Lower leg skin (tissue), 4 donors: ENCODE data around the gene ZFYVE27. TPM values are rescaled to one million over a fixed set of nuclear protein-coding genes. Genes with fewer than 3 reads are reported as not detected.
A peak's percentile ranks its signal among the peaks of the same experiment; 100 is the strongest.
"Not testable (repeated sequence)": the region's sequence is repeated elsewhere in the genome, so short reads cannot be mapped to it uniquely, and the experiment has no call there.

Source experiments
- DNase-seq, 2 donors: peaks; one replicate each; pipeline ENCODE4 v3.0.0-alpha.2; 2019; ENCODE audit warnings: low spot score in 2 of 2
- H3K4me3 ChIP-seq: fragments of 200-600 bp; sonication (generic); 2 replicates; pipeline ENCODE4 v1.5.1; 2017; ENCODE audit warnings: mild to moderate bottlenecking, low read depth; ENCODE audit not compliant: poor library complexity, severe bottlenecking
- CTCF ChIP-seq, 3 donors: fragments of 450-650 bp; IDR thresholded peaks; one replicate each; pipeline ENCODE4 v1.5.1; 2016; ENCODE audit warnings: antibody characterized with exemption in 3 of 3, mild to moderate bottlenecking in 3 of 3, moderate library complexity in 2 of 3
- POLR2A ChIP-seq, 2 donors: fragments of 450-650 bp; IDR thresholded peaks; one replicate each; pipeline ENCODE4 v1.6.1; 2016 to 2017; ENCODE audit warnings: antibody characterized with exemption in 2 of 2, mild to moderate bottlenecking in 1 of 2, moderate library complexity in 1 of 2
- WGBS, 2 donors: methylation state at CpG; one replicate each; pipeline ENCODE4 v1.1.5; 2018; 5-methylcytosine and 5-hydroxymethylcytosine counted together
- intact Hi-C: fragments of 100-400 bp; cut with DNase I; formaldehyde crosslinking; loops from one replicate; pipeline ENCODE4 v1.15.0; 2023; ENCODE audit warnings: low total_unique reads
- total RNA-seq, 4 donors: library from RNA; depleted of rRNA; stranded (reverse); fragments of >200 nt; gene quantifications; one replicate each; pipeline ENCODE4 v1.1.0, GENCODE V29; 2016

ZFYVE27 gene
- 10 to 100 TPM; 18.7 to 35.0 (median 21.4) TPM for total RNA-seq

DNA sequence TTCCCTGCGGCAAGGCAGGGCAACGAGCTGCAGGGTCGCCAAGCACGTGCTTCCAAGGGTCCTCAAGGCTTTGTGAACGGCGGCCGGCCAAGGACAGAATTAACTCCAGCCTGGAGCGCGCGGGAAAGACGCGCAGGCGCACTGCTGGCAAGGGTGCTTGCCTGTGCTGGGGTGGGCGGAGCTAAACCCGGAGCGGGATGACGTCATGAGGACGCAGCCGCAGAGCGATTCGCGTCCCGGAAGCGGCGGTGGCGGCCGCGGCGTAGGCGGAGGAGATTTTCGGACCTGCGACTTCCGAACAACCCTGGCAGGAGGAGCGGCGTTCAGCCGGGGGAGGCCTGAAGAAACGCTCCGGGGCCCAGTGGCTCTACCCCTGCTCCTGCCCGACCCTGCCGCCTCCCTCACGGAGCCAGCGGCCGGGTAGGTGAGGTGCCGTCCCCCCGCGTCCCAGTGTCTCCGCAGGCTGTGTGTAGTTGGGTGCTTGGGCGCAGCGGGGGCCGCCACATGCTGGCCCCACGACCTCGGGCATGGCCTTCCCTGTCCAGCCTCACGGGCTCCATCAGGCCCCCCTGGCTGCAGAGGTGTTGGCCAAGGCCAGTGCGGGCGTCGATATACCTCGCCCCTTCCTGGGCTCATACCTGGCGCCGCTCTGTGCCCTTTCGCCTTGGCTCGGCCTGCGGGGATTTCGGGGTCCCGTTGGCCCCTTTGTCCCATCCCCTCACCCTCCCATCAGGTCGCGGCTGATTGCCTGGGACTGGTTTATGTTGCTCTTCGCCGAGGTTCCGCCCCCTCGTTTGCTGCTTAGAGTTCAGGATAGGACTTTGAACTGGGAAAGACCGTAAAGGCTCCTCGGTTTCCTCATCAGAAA, at the start of gene ZFYVE27:
ZFYVE27 (plus strand) TSS at position 227 of the 868 bp plus-strand sequence. CDS start 1,350 bp downstream, outside the sequence.
- peak in 1 of 2 donors; percentile 92 for TF ChIP-seq POLR2A (IDR thresholded peaks at IDR 0.05)
- no peak for TF ChIP-seq CTCF (IDR thresholded peaks at IDR 0.05)
- intact Hi-C loops, result no loop called here
- peak; percentile 93 to 99 for DNase-seq
- WGBS, 2 donors, result 0 to 1% methylated on average over 41 to 59 of the region's 72 CpGs
- H3K4me3 ChIP-seq, result peak within 1 kb of the TSS; percentile 91

- intact Hi-C loops, result no loop called here
- 37 to 51% methylated on average over 14 of the region's 14 CpGs for WGBS, 2 donors
These were observed 48.8 kb upstream of the ZFYVE27 start for GRCh38 chr10:97687785-97688781.

DNA sequence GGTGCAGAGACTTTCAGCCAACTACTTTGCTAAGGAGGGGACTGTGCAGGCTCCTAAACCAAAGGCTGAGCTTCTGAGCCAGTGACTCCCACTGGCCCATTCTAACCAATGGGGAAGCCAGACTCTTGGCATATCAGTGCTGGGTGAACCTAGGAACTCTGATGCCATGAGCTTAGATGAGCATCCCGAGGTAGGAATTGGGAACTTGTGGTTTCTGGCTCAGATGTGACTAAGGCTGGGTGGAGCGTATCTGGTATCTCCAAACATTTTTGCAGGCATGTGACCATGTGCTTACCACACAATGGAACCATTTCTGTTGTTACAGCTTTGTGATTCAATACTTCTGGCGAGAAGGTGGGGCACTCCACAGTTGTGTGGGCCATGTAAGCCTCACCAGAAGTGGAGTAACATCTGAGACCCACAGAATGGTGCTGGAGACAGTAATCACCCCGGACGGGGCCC, 47.3 kb upstream of the ZFYVE27 start:
- TF ChIP-seq POLR2A (IDR thresholded peaks at IDR 0.05) (no peak), CTCF (IDR thresholded peaks at IDR 0.05) (no peak)
- 39 to 43% methylated on average over 5 of the region's 5 CpGs for WGBS, 2 donors
- intact Hi-C loops, result no loop called here
- H3K4me3 ChIP-seq, result no peak overlapping the region
- DNase-seq, result peak; percentile 90 to 92

More at GRCh38 chr10:97687785-97688781, 48.8 kb upstream of the ZFYVE27 start:
- DNase-seq, result peak in 1 of 2 donors; percentile 46
- no peak for TF ChIP-seq POLR2A (IDR thresholded peaks at IDR 0.05)
- TF ChIP-seq CTCF (IDR thresholded peaks at IDR 0.05), result no peak
- H3K4me3 ChIP-seq, result no peak overlapping the region

DNA sequence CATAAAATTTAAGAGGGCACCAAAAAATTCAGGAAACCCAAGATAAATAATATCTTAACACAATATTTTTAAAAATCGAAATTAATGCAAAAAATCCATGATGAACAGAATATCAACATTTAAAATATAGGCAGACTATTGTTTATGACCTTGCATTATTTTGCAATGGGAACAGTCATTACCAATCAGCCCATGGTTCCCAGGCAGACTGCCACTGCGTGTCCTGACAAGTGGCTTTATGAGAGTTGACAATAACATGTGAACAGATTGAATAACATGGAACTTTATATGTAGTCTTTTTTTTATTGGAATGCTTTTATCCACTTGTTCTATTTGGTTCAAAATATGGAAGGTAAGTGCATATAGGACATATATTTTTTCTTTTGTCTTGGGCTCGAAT, 46.8 kb upstream of the ZFYVE27 start:
- peak in 1 of 2 donors; percentile 68 for DNase-seq
- no peak for TF ChIP-seq POLR2A (IDR thresholded peaks at IDR 0.05)
- TF ChIP-seq CTCF (IDR thresholded peaks at IDR 0.05), result no peak
- 52 to 68% methylated on average over 3 of the region's 3 CpGs for WGBS, 2 donors
- H3K4me3 ChIP-seq, result no peak overlapping the region
- intact Hi-C loops, result no loop called here

DNA sequence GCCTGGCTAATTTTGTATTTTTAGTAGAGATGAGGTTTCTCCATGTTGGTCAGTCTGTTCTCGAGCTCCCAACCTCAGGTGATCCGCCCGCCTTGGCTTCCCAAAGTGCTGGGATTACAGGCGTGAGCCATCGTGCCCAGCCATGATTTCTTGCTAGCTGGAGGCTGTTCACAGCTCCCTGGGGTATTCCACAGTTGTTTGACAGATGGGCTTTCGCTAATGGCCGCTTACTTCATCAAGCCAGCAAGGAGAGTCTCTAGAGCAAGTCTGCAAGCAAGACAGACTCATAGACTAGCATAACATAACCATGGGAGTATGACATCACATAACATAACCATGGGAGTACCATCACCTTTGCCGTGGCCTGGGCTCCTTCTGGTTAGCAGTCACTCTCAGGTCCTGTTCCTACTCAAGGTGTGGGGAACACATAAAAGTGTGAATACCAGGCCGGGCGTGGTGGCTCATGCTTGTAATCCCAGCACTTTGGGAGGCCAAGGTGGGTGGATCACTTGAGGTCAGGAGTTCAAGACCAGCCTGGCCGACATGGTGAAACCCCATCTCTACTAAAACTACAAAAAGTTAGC, 38.8 kb upstream of the ZFYVE27 start:
- WGBS, 2 donors, result 69 to 72% methylated on average over 11 of the region's 11 CpGs
- H3K4me3 ChIP-seq, DNase-seq, intact Hi-C loops: not testable (repeated sequence)
